ENCODE measurements around the gene LXN.

GRCh38 chr3:158652463-158652862 is 20.0 kb downstream of the LXN start:
- TF ChIP-seq CTCF (IDR thresholded peaks at IDR 0.05) (no peak), POLR2A (IDR thresholded peaks at IDR 0.05) (no peak)

Data from suprapubic skin (tissue), 3 donors.